NCI-H1930 (cell line): ENCODE results near the gene BMP7.

Source experiments
- DNase-seq, 2 experiments: peaks; one replicate each; lab custom pipeline; 2025; lab: John Stamatoyannopoulos, UW

Gene BMP7

GRCh38 chr20:57266291-57267157 is at the start of gene BMP7:
BMP7 (minus strand) TSS chr20:57266641; CDS start chr20:57266122, 519 bp downstream.
- DNase-seq: peak in 1 of 2 experiments; percentile 50

- DNase-seq: no peak
Observed at GRCh38 chr20:57315976-57316480, 49.6 kb upstream of the BMP7 start.

DNA sequence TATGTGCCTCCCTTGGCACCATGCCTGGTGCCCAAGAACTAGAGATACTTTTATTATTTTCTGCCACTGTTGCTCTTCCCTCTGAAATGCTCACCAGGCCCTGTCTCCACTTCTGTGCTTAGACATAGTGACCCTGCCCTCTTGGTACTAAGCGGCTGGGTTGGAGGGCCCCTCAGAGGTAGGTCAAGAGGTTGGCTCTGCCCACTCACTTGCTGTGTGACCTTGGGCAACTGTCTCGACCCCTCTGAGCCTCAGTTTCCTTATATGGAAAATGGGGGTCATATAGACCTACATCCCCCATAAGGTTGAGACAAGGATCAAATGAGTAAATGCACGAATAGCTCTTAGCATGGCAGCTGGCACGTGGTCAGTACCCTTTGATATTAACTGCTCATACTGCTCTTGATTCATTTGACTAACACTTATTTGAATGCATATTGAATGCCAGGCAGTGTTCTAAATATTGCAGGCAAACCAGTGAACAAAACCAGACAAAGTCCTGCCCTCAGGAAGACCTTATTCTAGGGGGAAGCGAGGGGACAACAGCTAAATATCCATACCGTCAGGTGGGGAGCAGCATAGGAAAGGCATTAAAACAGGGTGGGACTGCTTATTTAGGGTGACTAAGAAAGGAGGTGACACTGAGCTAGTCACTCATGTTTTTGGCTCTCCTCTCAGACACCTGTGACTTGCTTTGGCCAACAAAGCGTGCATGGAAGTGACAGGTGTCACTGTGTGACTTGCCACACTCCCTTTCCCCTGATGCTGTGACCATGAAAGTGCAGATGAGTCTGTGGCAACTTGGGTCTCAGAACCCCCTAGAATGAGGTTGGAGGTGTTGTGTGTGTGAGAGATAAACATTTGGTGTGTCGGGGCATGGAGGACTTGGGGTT is 48.9 kb upstream of the BMP7 start:
- DNase-seq: no peak

GRCh38 chr20:57313951-57314350 is 47.5 kb upstream of the BMP7 start:
- DNase-seq: no peak

DNA sequence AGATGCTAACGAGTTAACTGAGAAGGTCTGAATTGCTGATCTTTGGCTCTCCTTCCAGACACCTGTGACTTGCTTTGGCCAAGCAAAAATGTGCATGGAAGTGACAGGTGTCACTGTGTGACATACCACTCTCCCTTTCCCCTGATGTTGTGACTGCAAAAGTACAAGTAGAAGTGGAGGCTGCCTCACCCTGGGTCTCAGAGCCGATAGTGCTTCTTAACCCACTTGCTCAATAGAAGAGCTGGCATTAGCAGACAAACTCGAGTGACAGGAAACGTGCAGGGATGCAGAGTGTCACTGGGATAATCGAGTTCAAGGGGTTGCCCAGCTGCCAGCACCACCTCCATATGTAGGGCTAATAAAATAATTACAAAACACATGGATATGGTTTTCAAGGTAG is 46.8 kb upstream of the BMP7 start:
- no peak for DNase-seq

- no peak for DNase-seq
Observed at GRCh38 chr20:57312138-57312537, 45.7 kb upstream of the BMP7 start.

DNA sequence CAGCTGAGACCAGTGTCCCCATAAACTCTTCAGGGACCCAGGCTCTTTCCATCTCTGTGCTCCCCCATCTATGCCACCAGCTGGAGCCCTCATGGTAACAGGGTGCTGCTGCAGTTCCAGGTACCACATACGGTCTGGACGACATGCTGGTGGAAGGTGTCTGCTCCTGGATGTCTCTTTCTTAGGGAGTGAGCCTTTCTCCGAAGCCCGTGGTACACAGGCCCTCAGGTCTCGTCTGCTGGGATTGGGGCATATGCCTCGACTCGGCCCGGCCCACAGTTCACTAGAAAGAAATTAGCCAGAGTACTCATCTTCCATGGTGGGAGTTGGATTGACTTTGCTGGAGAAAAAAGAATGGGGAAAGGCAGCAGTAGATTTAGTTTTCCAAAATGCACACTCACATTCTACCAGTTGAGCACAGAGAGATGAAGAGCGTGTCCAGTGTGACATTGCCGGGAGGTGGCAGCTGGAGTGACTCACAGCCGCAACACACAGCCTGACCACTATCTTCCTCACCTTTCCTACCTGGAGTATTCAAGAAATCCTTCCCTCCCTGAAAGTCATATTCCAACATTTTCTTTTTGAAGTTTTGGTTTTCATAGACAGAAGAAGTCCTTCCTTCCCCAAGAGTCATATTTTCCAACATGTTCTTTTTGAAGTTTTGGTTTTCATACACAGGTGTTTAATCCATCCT is 44.5 kb upstream of the BMP7 start:
- no peak for DNase-seq

- DNase-seq: no peak
Observed at GRCh38 chr20:57309544-57310115, 43.2 kb upstream of the BMP7 start.

DNA sequence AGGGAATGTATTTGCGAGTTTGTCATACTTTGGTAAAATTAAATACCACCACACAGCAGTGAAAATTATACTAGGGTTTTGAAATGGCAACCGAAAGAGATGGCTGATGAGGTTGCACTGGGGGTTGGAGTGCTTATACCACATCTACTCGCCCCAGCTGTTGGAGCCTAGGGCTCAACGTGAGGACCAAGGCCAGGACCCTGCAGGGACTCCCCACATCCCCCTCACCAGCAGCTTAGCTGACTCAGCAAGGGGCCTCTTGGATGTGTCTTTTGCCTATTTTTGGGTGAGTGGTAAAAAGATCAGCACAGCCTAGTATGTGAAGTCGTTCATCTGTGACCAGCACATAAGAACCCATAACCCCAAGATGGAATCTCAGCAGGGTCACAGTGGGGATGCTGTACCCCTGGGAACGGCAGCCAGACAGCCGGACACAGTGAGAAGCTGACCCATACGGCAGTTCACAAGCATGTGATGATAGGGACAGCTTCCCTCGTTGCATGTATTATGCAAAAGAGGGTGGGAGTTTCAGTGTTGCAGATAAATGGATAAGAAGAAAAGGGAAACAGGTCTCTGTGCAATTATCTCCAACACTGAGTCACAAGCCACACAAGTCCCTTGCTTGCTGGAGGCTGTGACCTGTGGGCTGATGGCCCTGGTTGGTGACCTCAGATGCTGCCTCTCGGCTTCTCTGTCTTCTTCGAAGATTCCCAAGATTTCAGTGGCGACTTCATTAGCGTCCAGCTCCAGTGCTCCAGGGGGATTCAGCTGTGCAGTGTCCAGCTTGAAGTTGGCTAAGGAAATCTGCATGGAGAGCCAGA is 42.2 kb upstream of the BMP7 start:
- DNase-seq: no peak

- no peak for DNase-seq
Observed at GRCh38 chr20:57306747-57307146, 40.3 kb upstream of the BMP7 start.

DNA sequence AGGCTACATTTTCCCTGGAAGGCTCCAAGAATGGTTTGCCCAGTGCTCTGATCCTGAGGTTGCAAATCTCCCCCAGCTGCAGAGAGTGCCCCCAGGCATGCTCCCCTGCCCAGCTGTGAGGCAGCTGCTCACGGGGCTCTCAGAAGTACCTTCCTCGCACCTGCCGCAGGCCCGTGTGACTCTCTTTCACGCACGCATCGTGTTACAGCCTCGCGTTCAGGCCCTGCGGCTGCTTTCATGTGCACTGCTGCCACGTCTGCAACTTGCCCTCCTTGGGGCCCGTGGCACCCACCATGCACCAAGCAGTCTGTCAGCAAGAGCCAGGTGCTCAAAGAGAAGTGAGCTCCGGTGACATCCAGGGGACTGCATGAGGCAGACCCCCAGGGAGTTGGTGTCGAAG is 34.6 kb upstream of the BMP7 start:
- no peak for DNase-seq

- no peak for DNase-seq
Observed at GRCh38 chr20:57298457-57298856, 32.0 kb upstream of the BMP7 start.

GRCh38 chr20:57294550-57294949 is 28.1 kb upstream of the BMP7 start:
- DNase-seq: no peak

DNA sequence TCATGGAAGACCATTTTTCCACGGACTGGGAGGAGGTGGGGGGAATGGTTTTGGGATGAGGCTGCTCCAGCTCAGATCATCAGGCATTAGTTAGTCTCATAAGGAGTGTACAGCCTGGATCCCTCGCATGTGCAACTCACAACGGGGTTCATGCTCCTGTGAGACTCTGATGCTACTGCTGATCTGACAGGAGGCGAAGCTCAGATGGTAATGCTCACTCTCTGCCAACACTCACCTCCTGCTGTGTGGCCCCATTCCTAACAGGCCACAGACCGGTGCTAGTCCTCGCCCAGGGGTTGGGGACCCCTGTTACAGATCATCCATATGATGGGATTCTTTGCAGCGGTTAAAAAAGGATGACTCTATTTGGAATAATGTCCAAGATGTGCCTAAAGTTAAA is 27.6 kb upstream of the BMP7 start:
- no peak for DNase-seq

GRCh38 chr20:57292611-57293010 is 26.2 kb upstream of the BMP7 start:
- DNase-seq: no peak

DNA sequence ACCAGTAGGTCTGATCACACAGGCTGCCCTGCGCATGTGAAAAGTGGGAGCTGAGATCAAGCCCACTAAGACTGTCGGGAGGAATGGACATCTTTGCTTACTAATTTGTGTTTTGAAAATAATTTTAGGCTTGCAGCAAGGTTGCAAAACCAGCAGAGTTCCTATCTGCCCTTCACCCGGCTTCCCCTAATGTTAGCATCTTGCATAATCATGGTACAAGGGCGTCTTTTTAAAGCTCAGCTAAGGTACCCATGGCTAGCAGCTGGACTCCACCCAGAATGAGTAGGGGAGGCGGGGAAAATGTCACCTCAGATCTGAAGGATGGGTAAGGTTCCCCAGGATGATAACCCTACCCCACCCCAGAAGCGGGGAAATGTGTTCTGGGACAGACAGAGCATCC is 25.3 kb upstream of the BMP7 start:
- DNase-seq: no peak

GRCh38 chr20:57291003-57291402 is 24.6 kb upstream of the BMP7 start:
- DNase-seq: no peak

DNA sequence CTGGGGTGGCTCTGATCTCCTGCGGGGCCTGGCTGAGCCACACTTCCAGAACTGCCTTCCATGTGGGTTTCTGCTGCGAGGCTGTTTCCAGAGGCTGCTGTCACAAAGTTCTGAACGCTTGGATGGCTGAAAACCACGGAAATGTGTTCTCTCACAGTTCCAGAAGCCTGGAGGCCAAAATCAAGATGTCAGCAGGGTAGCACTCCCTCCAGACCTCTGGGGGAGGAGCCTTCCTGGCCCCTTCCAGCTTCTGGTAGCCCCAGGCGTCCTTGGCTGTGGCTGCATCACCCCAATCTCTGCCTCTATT is 23.7 kb upstream of the BMP7 start:
- no peak for DNase-seq

GRCh38 chr20:57289391-57290177 is 23.1 kb upstream of the BMP7 start:
- no peak for DNase-seq

GRCh38 chr20:57288651-57289277 is 22.3 kb upstream of the BMP7 start:
- no peak for DNase-seq
